Liver (tissue), 3 donors: ENCODE measurements around the gene UBXN6.

Experiments used
- EGR1 ChIP-seq, 2 donors: IDR thresholded peaks; 2 replicates each; pipeline ENCODE4 v1.6.1; 2016 to 2018; ENCODE audit warnings: antibody characterized with exemption in 2 of 2, low read depth in 2 of 2
- RAD21 ChIP-seq, 2 donors: IDR thresholded peaks; 2 replicates each; pipeline ENCODE4 v1.6.1; 2016; ENCODE audit warnings: antibody characterized with exemption in 2 of 2, mild to moderate bottlenecking in 2 of 2
- TAF1 ChIP-seq: conservative IDR thresholded peaks from 2 replicates; pipeline ENCODE4 v1.6.1; 2016; ENCODE audit warnings: antibody characterized with exemption, mild to moderate bottlenecking
- TF ChIP-seq, protein P1 (sequence below): fragments of 150-350 bp; IDR thresholded peaks from 2 replicates; pipeline ENCODE4 v1.5.1; 2017; ENCODE audit warnings: improper control_type of control experiment, low read depth, low read length; ENCODE audit not compliant: missing input control
- TF ChIP-seq, protein P2 (sequence below): IDR thresholded peaks from 2 replicates; pipeline ENCODE4 v1.6.1; 2016; ENCODE audit warnings: antibody characterized with exemption
- donor health status: healthy.
- donor health status: healthy.

- TF ChIP-seq, protein P1, sequence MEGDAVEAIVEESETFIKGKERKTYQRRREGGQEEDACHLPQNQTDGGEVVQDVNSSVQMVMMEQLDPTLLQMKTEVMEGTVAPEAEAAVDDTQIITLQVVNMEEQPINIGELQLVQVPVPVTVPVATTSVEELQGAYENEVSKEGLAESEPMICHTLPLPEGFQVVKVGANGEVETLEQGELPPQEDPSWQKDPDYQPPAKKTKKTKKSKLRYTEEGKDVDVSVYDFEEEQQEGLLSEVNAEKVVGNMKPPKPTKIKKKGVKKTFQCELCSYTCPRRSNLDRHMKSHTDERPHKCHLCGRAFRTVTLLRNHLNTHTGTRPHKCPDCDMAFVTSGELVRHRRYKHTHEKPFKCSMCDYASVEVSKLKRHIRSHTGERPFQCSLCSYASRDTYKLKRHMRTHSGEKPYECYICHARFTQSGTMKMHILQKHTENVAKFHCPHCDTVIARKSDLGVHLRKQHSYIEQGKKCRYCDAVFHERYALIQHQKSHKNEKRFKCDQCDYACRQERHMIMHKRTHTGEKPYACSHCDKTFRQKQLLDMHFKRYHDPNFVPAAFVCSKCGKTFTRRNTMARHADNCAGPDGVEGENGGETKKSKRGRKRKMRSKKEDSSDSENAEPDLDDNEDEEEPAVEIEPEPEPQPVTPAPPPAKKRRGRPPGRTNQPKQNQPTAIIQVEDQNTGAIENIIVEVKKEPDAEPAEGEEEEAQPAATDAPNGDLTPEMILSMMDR = no peak
- TF ChIP-seq TAF1 (no peak), RAD21 (IDR thresholded peaks at IDR 0.05) (no peak), EGR1 (IDR thresholded peaks at IDR 0.05; ENCODE audit: low read depth in 2 of 2) (no peak)
- TF ChIP-seq, protein P2, sequence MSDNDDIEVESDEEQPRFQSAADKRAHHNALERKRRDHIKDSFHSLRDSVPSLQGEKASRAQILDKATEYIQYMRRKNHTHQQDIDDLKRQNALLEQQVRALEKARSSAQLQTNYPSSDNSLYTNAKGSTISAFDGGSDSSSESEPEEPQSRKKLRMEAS = no peak
Measured at GRCh38 chr19:4414144-4414799, 43.3 kb downstream of the UBXN6 start.
